SK-N-SH treated with all-trans-retinoic acid at 6 μM for 48 hours (cell line): ENCODE measurements around the gene RIMOC1.

Experiments
- ARNTL ChIP-seq: fragments of 450-650 bp; formaldehyde crosslinking; IDR thresholded peaks from 2 replicates; pipeline ENCODE4 v1.5.0; 2020; ENCODE audit warnings: low read depth, mild to moderate bottlenecking, moderate library complexity, borderline replicate concordance
- BACH2 ChIP-seq: fragments of 250-450 bp; sonication (Bioruptor Pico); IDR thresholded peaks from 2 replicates; pipeline ENCODE4 v1.9.0; 2021; ENCODE audit warnings: mild to moderate bottlenecking, borderline replicate concordance
- ISL1 ChIP-seq: fragments of 250-450 bp; sonication (Bioruptor Pico); IDR thresholded peaks from 2 replicates; pipeline ENCODE4 v2.1.2; 2022; ENCODE audit warnings: mild to moderate bottlenecking, moderate library complexity
- PPARA ChIP-seq: fragments of 250-450 bp; sonication (Bioruptor Pico); IDR thresholded peaks from 2 replicates; pipeline ENCODE4 v1.5.0; 2020; ENCODE audit warnings: mild to moderate bottlenecking, borderline replicate concordance
- RARB ChIP-seq: fragments of 250-450 bp; sonication (Bioruptor Pico); IDR thresholded peaks from 2 replicates; pipeline ENCODE4 v1.8.0; 2021; ENCODE audit warnings: mild to moderate bottlenecking, moderate library complexity
- SNAI2 ChIP-seq: fragments of 250-450 bp; sonication (Bioruptor Pico); IDR thresholded peaks from 2 replicates; pipeline ENCODE4 v1.5.0; 2020; ENCODE audit warnings: mild to moderate bottlenecking, moderate library complexity
- ZC3H10 ChIP-seq: fragments of 250-450 bp; sonication (Bioruptor Pico); IDR thresholded peaks from 2 replicates; pipeline ENCODE4 v1.5.1; 2021; ENCODE audit warnings: mild to moderate bottlenecking, moderate library complexity
- ZNF565 ChIP-seq: fragments of 450-650 bp; formaldehyde crosslinking; conservative IDR thresholded peaks from 2 replicates; pipeline ENCODE4 v1.5.0; 2020; ENCODE audit warnings: low read depth, mild to moderate bottlenecking, moderate library complexity
- ZNF70 ChIP-seq: fragments of 450-650 bp; formaldehyde crosslinking; IDR thresholded peaks from 2 replicates; pipeline ENCODE4 v1.5.0; 2020; ENCODE audit warnings: mild to moderate bottlenecking, moderate library complexity
- ZNF8 ChIP-seq: fragments of 450-650 bp; formaldehyde crosslinking; IDR thresholded peaks from 2 replicates; pipeline ENCODE4 v1.5.0; 2020; ENCODE audit warnings: mild to moderate bottlenecking, moderate library complexity
- TF ChIP-seq, protein P1 (sequence below): fragments of 250-450 bp; sonication (Bioruptor Pico); IDR thresholded peaks from 2 replicates; pipeline ENCODE4 v1.5.0; 2020; ENCODE audit warnings: mild to moderate bottlenecking, moderate library complexity
- TF ChIP-seq, protein P2 (sequence below): fragments of 250-450 bp; sonication (Bioruptor Pico); IDR thresholded peaks from 2 replicates; pipeline ENCODE4 v1.8.0; 2020; ENCODE audit warnings: mild to moderate bottlenecking, moderate library complexity, borderline replicate concordance

DNA sequence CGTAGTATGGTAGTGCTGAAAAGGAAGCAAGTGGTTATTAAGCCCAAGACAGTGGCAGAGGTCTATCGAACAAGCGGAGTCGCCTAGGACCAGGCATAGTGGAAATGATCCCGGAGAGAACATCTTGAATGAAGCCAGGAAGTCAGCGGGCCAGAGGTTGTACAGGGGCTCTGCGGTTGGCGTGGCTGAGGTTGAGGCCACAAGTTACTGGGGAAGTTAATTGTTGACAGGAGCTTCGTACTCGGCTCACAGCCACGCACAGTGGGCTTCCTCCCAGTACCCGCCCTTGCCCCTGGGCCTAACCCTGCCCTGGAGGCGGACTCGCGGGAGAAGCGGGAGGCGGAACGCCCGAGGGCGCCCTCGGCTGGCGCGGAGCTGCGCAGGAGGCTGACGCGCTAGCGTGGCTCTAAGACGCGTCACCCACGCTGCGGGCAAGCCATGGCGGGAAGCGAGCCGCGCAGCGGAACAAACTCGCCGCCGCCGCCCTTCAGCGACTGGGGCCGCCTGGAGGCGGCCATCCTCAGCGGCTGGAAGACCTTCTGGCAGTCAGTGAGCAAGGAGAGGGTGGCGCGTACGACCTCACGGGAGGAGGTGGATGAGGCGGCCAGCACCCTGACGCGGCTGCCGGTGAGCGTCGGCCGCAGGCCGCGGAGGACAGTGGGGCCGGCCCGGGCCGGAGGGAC is 20.9 kb downstream of the RIMOC1 start, which contains the start of gene FBXO4:
- no peak for TF ChIP-seq ZNF70
- no peak for TF ChIP-seq ARNTL (CRISPR knock-in tag)
- TF ChIP-seq, protein P1, sequence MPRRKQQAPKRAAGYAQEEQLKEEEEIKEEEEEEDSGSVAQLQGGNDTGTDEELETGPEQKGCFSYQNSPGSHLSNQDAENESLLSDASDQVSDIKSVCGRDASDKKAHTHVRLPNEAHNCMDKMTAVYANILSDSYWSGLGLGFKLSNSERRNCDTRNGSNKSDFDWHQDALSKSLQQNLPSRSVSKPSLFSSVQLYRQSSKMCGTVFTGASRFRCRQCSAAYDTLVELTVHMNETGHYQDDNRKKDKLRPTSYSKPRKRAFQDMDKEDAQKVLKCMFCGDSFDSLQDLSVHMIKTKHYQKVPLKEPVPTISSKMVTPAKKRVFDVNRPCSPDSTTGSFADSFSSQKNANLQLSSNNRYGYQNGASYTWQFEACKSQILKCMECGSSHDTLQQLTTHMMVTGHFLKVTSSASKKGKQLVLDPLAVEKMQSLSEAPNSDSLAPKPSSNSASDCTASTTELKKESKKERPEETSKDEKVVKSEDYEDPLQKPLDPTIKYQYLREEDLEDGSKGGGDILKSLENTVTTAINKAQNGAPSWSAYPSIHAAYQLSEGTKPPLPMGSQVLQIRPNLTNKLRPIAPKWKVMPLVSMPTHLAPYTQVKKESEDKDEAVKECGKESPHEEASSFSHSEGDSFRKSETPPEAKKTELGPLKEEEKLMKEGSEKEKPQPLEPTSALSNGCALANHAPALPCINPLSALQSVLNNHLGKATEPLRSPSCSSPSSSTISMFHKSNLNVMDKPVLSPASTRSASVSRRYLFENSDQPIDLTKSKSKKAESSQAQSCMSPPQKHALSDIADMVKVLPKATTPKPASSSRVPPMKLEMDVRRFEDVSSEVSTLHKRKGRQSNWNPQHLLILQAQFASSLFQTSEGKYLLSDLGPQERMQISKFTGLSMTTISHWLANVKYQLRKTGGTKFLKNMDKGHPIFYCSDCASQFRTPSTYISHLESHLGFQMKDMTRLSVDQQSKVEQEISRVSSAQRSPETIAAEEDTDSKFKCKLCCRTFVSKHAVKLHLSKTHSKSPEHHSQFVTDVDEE (CRISPR knock-in tag), result no peak
- TF ChIP-seq ZNF565 (CRISPR knock-in tag), result no peak
- TF ChIP-seq ZC3H10, result no peak
- no peak for TF ChIP-seq ISL1 (CRISPR knock-in tag)
- TF ChIP-seq PPARA (CRISPR knock-in tag), result no peak
- TF ChIP-seq, protein P2, sequence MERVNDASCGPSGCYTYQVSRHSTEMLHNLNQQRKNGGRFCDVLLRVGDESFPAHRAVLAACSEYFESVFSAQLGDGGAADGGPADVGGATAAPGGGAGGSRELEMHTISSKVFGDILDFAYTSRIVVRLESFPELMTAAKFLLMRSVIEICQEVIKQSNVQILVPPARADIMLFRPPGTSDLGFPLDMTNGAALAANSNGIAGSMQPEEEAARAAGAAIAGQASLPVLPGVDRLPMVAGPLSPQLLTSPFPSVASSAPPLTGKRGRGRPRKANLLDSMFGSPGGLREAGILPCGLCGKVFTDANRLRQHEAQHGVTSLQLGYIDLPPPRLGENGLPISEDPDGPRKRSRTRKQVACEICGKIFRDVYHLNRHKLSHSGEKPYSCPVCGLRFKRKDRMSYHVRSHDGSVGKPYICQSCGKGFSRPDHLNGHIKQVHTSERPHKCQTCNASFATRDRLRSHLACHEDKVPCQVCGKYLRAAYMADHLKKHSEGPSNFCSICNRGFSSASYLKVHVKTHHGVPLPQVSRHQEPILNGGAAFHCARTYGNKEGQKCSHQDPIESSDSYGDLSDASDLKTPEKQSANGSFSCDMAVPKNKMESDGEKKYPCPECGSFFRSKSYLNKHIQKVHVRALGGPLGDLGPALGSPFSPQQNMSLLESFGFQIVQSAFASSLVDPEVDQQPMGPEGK (CRISPR knock-in tag), result no peak
- TF ChIP-seq RARB, result no peak
- no peak for TF ChIP-seq BACH2 (CRISPR knock-in tag)
- TF ChIP-seq ZNF8 (CRISPR knock-in tag), result no peak
- no peak for TF ChIP-seq SNAI2 (CRISPR knock-in tag)
